Neural cell (in vitro differentiated cells): Measurements from ENCODE around the gene WNT4.

Source experiments
- CTCF ChIP-seq: fragments of 450-650 bp; IDR thresholded peaks from 2 replicates; pipeline ENCODE4 v1.5.1; 2014; ENCODE audit warnings: antibody characterized with exemption, mild to moderate bottlenecking, moderate library complexity; ENCODE audit not compliant: poor library complexity, severe bottlenecking
- EP300 ChIP-seq: fragments of 450-650 bp; conservative IDR thresholded peaks from 2 replicates; pipeline ENCODE4 v1.6.1; 2014; ENCODE audit warnings: antibody characterized with exemption, mild to moderate bottlenecking, moderate library complexity; ENCODE audit not compliant: poor library complexity, severe bottlenecking
- EZH2 ChIP-seq: fragments of 200-600, 300-800 bp; shearing (Covaris generic), sonication (generic); IDR thresholded peaks from 2 replicates; pipeline ENCODE4 v1.6.1; 2014; ENCODE audit warnings: antibody characterized with exemption, low read length, borderline replicate concordance, mild to moderate bottlenecking; ENCODE audit not compliant: insufficient read depth, poor library complexity, severe bottlenecking
- MXI1 ChIP-seq: fragments of 450-650 bp; conservative IDR thresholded peaks from 2 replicates; pipeline ENCODE4 v1.6.1; 2014; ENCODE audit warnings: antibody characterized with exemption, mild to moderate bottlenecking; ENCODE audit not compliant: poor library complexity, severe bottlenecking
- POLR2AphosphoS5 ChIP-seq: IDR thresholded peaks from 2 replicates; pipeline ENCODE4 v1.6.1; 2012
- RAD21 ChIP-seq: fragments of 450-650 bp; conservative IDR thresholded peaks from 2 replicates; pipeline ENCODE4 v1.6.1; 2014; ENCODE audit warnings: antibody characterized with exemption, mild to moderate bottlenecking, moderate library complexity
- REST ChIP-seq: IDR thresholded peaks from 2 replicates; pipeline ENCODE4 v1.6.1; 2012; ENCODE audit warnings: borderline replicate concordance
- SMC3 ChIP-seq: fragments of 450-650 bp; conservative IDR thresholded peaks from 2 replicates; pipeline ENCODE4 v1.6.1; 2014; ENCODE audit warnings: antibody characterized with exemption, mild to moderate bottlenecking, moderate library complexity; ENCODE audit not compliant: poor library complexity
- TAF1 ChIP-seq: IDR thresholded peaks from 2 replicates; pipeline ENCODE4 v1.6.1; 2012; ENCODE audit warnings: low read depth

GRCh38 chr1:22163564-22163963 lies 20.7 kb upstream of the WNT4 start:
- TF ChIP-seq MXI1 = no peak
- TF ChIP-seq EZH2 = no peak
- no peak for TF ChIP-seq CTCF
- no peak for TF ChIP-seq RAD21
- TF ChIP-seq REST = no peak
- no peak for TF ChIP-seq TAF1
- no peak for TF ChIP-seq EP300
- TF ChIP-seq POLR2AphosphoS5 = no peak
- TF ChIP-seq SMC3 = no peak
